Effector memory CD8-positive, alpha-beta T cell (primary cell): ENCODE data around the gene TPI1.
"Not testable (repeated sequence)": the region's sequence is repeated elsewhere in the genome, so short reads cannot be mapped to it uniquely, and the experiment has no call there.

Source experiments
- ATAC-seq: fragments of 150-1000 bp; cut with Tn5 transposase; replicated peaks from 2 replicates; pipeline ENCODE4 v1.10.0; 2021; ENCODE audit warnings: mild to moderate bottlenecking, moderate library complexity
- DNase-seq, 3 experiments: peaks; one replicate each; pipeline ENCODE4 v3.0.0; 2021
- H3K27ac Mint-ChIP-seq, 2 donors: one replicate each; pipeline ENCODE4 v1.8.0; 2022; ENCODE audit warnings: mild to moderate bottlenecking in 2 of 2, mixed read lengths in 2 of 2, moderate library complexity in 2 of 2
- H3K27me3 Mint-ChIP-seq, 2 donors: one replicate each; pipeline ENCODE4 v1.8.0; 2022; ENCODE audit warnings: mixed read lengths in 2 of 2
- H3K36me3 Mint-ChIP-seq: one replicate; pipeline ENCODE4 v1.8.0; 2022; ENCODE audit warnings: mild to moderate bottlenecking, moderate library complexity, mixed read lengths; ENCODE audit not compliant: insufficient read depth
- H3K4me1 Mint-ChIP-seq, 2 donors: one replicate each; pipeline ENCODE4 v1.8.0; 2022; ENCODE audit warnings: low read depth in 2 of 2, mixed read lengths in 2 of 2
- H3K4me3 Mint-ChIP-seq, 2 donors: one replicate each; pipeline ENCODE4 v1.8.0; 2022; ENCODE audit warnings: mild to moderate bottlenecking in 2 of 2, mixed read lengths in 2 of 2, moderate library complexity in 2 of 2
- H3K9me3 Mint-ChIP-seq, 2 donors: one replicate each; pipeline ENCODE4 v1.8.0; 2022; ENCODE audit warnings: mixed read lengths in 2 of 2

TPI1 gene

DNA sequence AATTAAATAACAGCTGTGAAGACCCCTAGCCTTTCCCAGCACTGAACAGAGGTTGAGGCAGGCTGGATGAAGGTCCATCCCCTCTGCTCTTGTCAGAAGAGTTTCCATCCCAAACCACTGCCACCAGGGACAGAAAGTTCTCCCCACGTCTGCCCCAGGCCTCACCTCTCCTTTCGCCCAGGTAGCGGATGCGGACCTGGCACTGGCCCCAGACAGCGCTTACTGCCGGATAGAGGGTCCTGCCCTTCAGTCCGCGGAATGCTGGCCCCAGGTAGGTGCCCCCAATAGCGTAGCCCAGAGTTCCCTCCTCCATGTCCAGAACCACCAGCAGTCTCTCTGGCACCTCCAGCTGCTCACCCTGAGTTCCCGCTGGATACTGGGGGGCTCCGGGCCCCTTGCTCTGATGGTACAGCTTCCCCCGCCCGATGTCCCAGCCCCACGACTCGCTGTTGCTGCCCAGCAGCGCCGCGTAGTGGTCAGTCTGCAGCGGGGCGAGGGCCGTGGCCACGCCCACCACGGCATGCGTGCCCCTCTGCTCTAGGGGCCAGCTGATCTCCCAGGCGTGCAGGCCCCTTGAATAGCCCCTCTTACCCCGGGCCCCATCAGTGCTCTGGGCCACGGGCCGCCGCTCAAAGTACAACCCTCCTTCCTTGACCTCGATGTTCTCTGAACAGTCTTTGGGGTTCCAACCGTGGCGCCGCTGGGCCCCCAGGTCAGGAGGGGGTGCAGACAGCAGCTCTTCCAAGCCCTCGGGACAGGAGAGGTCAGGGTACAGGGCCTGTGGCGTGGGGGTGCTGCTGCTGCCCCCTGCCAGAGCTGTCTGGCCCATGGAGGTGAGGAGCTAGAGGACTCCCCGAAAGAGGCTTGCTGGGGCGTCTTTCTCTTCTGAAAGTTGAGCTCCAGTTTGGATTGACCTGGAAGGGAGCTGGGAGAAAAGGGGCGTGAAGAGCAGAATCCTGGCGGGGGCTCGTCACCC lies 5.0 kb downstream of the TPI1 start:
- Mint-ChIP-seq H3K9me3 (no peaks in the 10 kb centered on the region), H3K27me3 (no peaks in the 10 kb centered on the region), H3K36me3 (peaks cover 43% of the 10 kb centered on the region), H3K4me3 (peak overlapping the region; percentile 94 to 95), H3K4me1 (peaks cover 45 to 48% of the 10 kb centered on the region in 2 donors), H3K27ac (peak overlapping the region; percentile 92 to 95)
- ATAC-seq (peak; percentile 42), DNase-seq (peak; percentile 83 to 90 (median 88))

DNA sequence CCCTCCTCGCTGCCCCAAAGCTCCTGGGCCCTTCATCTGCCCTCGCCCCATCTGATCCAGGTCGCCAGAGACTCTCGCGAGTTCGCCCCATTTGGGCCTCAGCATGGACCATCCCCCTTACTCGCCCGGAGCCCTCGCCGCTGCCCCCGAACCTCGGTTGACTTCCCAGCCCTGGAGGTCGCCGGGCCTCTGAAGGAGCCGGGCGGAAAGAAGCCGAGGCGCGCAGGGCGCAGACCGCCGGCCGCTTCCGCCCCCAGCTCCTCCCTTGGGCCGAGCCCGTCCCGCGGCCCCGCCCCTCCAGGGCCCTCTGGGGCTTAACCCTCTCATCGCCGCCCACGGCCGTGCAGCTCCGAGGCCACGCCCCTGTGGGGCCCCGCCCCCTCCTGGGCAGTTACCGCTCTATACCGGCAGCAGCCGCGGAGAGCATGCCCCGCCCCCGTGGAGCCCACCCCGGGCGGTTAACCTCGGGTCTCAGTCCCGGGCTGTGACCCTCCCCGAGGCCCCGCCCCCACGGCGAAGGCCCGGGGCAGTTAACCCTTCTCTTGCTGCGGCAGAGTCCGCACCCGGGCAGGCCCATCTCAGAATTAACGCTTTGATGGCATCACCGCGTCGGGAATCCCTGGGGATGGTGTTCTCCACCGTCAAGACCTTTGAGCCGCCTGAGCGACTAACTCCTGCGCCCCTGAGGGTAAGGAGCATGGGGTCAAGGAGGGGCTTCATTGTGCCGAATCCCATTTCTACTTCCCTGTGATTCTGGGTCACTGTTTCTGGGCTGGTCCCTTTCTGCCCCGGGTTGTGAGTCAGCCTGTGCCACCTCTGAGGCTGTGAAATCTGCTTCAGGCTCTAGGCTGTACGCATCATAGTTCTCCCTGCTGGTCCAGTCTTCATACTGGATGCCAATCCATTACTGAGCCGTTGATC lies 6.0 kb downstream of the TPI1 start, which contains the start of gene SPSB2:
Gene SPSB2 (minus strand): TSS at position 210 of the 921 bp plus-strand sequence. CDS start 402 bp downstream, outside the sequence.
- Mint-ChIP-seq H3K9me3 (no peaks in the 10 kb centered on the region), H3K27ac (peak within 1 kb of the TSS; percentile 92 to 95), H3K4me3 (peak within 1 kb of the TSS; percentile 94 to 95), H3K36me3 (peaks cover 37% of the 10 kb centered on the region), H3K27me3 (no peaks in the 10 kb centered on the region), H3K4me1 (peaks cover 41 to 44% of the 10 kb centered on the region in 2 donors)
- DNase-seq (peak; percentile 99 to 100 (median 100)), ATAC-seq (peak; percentile 84)

DNA sequence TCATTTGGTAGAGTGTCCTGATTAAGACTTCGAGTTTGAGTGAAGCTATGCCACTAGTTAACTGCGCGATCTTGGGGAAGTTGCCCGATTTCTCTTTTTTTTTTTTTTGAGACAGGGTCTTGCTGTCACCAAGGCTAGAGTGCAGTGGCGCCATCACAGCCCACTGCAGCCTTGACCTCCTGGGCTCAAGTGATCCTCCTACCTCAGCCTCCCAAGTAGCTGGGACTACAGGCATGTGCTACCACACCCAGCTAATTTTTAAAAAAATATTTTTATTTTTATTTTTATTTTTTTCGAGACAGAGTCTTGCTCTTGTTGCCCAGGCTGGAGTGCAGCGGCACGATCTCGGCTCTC lies 6.7 kb downstream of the TPI1 start:
- not testable (repeated sequence) for DNase-seq, H3K9me3 Mint-ChIP-seq, H3K27me3 Mint-ChIP-seq, ATAC-seq
- Mint-ChIP-seq H3K4me3 (peak overlapping the region; percentile 94 to 95), H3K27ac (peak overlapping the region; percentile 23 to 95), H3K4me1 (peaks cover 35 to 38% of the 10 kb centered on the region in 2 donors), H3K36me3 (peaks cover 31% of the 10 kb centered on the region)

DNA sequence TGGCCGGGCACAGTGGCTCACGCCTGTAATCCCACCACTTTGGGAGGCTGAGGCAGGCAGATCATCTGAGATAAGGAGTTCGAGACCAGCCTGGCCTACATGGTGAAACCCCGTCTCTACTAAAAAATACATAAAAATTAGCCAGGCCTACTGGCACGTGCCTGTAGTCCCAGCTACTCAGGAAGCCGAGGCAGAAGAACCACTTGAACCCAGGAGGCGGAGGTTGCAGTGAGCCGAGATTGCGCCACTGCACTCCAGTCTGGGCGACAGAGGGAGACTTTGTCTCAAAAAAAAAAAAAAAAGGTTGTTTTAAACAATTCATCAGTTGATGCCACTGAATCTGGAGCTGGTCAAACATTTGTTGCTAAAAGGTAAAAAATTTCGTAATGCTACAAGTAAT lies 12.5 kb downstream of the TPI1 start:
- H3K4me3 Mint-ChIP-seq, H3K27me3 Mint-ChIP-seq, H3K27ac Mint-ChIP-seq, H3K36me3 Mint-ChIP-seq, H3K4me1 Mint-ChIP-seq, H3K9me3 Mint-ChIP-seq, DNase-seq, ATAC-seq: not testable (repeated sequence)

DNA sequence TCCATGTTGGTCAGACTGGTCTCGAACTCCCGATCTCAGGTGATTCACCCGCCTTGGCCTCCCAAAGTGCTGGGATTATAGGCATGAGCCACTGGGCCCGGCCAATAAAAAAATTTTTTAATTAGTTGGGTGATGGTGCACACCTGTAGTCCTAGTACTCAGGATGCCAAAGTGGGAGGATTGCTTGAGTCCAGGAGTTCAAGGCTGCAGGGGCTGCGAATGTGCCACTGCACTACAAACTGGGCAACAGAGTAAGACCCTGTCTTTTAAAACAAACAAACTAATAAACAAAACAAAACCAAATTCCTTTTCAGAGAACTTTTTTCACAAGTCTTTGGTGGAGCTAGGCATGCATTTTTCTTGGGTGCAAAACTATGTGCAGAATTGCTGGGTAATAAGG lies 15.9 kb downstream of the TPI1 start:
- ATAC-seq (no peak), DNase-seq (no peak)
- no peaks in the 10 kb centered on the region for H3K9me3 Mint-ChIP-seq
- no peaks in the 10 kb centered on the region for H3K4me1 Mint-ChIP-seq
- H3K4me3 Mint-ChIP-seq = no peak overlapping the region
- no peaks in the 10 kb centered on the region for H3K36me3 Mint-ChIP-seq
- H3K27me3 Mint-ChIP-seq = no peaks in the 10 kb centered on the region
- no peak overlapping the region for H3K27ac Mint-ChIP-seq

DNA sequence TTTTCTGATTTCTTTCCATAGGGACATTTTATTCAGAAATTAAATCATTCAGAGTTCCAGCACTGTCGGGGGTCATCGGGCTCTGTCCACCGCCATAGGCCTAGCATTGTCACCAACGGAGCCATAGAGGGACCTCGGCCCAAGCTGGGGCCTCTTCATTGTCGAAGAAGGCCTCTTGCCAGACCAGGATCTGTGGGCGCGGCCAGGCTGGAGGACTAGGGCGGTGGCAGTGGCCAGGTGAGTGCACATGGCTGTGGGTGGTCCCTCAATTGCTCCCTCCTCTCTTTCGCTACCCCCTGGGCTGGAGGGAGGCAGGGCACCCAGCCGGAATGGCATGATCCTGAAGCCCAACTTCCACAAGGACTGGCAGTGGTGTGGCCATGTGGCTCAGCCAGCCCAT lies 16.4 kb downstream of the TPI1 start:
- Mint-ChIP-seq H3K36me3 (no peaks in the 10 kb centered on the region), H3K4me3 (no peak overlapping the region), H3K27ac (no peak overlapping the region), H3K9me3 (no peaks in the 10 kb centered on the region), H3K27me3 (no peaks in the 10 kb centered on the region), H3K4me1 (no peaks in the 10 kb centered on the region)
- ATAC-seq = no peak
- DNase-seq = no peak

DNA sequence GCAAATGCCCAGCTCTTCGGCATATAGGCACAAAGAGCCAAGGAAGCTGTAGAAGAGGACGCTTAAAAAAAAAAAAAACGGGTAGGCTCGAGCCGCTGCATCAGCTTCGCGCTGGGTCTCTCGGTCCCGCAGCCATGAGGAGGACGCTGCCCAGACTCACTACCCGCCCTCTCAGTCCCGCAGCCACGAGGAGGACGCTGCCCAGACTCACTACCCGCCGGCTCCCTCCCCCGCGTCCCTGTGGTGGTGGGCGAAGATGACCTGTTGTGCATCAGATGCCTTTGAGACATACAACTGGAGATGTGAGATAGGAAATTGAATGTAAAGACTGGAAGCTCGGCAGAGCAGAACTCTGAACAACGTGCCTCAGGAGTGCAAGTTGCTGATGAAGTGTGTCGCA lies 17.2 kb downstream of the TPI1 start:
- no peaks in the 10 kb centered on the region for H3K4me1 Mint-ChIP-seq
- ATAC-seq (no peak), DNase-seq (no peak)
- H3K27ac Mint-ChIP-seq = no peak overlapping the region
- no peaks in the 10 kb centered on the region for H3K9me3 Mint-ChIP-seq
- H3K36me3 Mint-ChIP-seq = no peaks in the 10 kb centered on the region
- no peaks in the 10 kb centered on the region for H3K27me3 Mint-ChIP-seq
- no peak overlapping the region for H3K4me3 Mint-ChIP-seq

DNA sequence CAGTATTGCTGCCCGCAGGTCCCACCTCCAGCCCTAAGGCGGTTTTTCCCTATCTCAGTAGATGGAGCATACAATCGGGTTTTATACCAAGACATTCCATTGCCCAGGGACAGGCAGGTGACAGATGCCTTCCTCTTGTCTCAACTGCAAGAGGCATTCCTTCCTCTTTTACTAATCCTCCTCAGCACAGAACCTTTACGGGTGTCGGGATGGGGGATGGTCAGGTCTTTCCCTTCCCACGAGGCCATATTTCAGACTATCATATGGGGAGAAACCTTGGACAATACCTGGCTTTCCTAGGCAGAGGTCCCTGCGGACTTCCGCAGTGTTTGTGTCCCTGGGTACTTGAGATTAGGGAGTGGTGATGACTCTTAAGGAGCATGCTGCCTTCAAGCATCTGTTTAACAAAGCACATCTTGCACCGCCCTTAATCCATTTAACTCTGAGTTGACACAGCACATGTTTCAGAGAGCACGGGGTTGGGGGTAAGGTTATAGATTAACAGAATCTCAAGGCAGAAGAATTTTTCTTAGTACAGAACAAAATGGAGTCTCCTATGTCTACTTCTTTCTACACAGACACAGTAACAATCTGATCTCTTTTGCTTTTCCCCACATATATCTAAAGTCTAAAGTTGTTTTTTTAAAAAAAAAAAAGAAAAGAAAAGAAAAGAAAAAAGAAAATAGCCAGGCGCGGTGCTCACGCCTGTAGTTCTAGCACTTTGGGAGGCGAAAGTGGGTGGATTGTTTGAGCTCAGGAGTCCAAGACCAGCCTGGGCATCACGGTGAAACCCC lies 19.1 kb downstream of the TPI1 start:
- H3K27me3 Mint-ChIP-seq, DNase-seq, H3K27ac Mint-ChIP-seq, H3K9me3 Mint-ChIP-seq, H3K36me3 Mint-ChIP-seq, H3K4me3 Mint-ChIP-seq, H3K4me1 Mint-ChIP-seq, ATAC-seq: not testable (repeated sequence)

DNA sequence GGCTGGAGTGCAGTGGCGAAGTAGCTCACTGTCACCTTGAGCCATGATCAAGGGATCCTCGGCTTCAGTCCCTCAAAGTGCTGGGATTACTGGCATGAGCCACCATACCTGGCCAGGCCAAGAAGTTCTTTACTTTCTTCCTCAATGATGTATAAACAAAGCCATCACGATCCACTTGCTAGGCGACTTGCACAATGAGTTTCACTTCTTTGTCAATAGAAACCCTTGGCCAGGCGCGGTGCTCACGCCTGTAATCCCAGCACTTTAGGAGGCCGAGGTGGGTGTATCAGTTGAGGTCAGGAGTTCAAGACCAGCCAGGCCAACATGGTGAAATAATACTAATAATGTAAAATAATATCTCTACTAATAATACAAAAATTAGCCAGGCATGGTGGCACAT lies 20.1 kb downstream of the TPI1 start:
- Mint-ChIP-seq H3K36me3 (no peaks in the 10 kb centered on the region), H3K27ac (no peak overlapping the region), H3K9me3 (no peaks in the 10 kb centered on the region), H3K4me3 (no peak overlapping the region), H3K4me1 (peaks cover 0 to 11% of the 10 kb centered on the region in 2 donors), H3K27me3 (no peaks in the 10 kb centered on the region)
- ATAC-seq (no peak), DNase-seq (no peak)

DNA sequence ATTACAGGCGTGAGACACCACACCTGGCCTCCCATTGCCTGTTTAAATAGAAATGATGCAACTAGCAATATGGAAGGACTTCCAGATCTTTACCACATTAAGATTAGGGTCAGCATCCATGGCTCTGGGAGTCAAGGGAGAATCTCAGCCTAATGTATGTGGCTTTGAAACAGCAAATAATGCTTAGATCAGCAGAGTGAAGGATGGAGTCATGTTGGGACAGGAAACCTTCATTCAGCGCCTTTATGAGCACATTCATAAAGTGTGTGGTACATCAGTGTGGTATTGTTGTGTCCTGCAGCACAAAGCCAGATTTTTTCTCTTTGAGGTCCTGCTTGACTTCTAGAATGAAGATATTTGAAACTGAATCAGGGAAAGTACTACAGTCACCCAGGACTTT lies 21.0 kb downstream of the TPI1 start:
- no peaks in the 10 kb centered on the region for H3K9me3 Mint-ChIP-seq
- ATAC-seq (no peak), DNase-seq (no peak)
- no peak overlapping the region for H3K4me3 Mint-ChIP-seq
- no peaks in the 10 kb centered on the region for H3K27me3 Mint-ChIP-seq
- H3K36me3 Mint-ChIP-seq = no peaks in the 10 kb centered on the region
- H3K27ac Mint-ChIP-seq = no peak overlapping the region
- peaks cover 0 to 11% of the 10 kb centered on the region in 2 donors for H3K4me1 Mint-ChIP-seq

DNA sequence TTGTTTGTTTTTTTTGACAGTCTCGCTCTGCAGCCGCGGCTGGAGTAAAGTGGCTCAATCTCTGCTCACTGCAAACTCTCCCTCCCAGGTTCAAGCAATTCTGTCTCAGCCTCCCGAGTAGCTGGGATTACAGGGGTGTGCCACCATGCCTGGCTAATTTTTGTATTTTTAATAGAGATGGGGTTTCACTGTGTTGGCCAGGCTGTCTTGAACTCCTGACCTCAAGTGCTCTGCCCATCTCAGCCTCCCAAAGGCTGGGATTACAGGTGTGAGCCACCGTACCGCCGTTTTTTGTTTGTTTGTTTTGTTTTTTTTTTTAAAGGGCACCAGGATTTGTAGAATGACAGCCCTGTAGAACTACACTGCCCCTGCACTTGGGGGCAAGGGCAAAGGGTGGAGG lies 21.5 kb downstream of the TPI1 start:
- not testable (repeated sequence) for H3K4me3 Mint-ChIP-seq, H3K27ac Mint-ChIP-seq, H3K27me3 Mint-ChIP-seq, H3K36me3 Mint-ChIP-seq, ATAC-seq, DNase-seq, H3K9me3 Mint-ChIP-seq
- H3K4me1 Mint-ChIP-seq = peaks cover 0 to 11% of the 10 kb centered on the region in 2 donors

DNA sequence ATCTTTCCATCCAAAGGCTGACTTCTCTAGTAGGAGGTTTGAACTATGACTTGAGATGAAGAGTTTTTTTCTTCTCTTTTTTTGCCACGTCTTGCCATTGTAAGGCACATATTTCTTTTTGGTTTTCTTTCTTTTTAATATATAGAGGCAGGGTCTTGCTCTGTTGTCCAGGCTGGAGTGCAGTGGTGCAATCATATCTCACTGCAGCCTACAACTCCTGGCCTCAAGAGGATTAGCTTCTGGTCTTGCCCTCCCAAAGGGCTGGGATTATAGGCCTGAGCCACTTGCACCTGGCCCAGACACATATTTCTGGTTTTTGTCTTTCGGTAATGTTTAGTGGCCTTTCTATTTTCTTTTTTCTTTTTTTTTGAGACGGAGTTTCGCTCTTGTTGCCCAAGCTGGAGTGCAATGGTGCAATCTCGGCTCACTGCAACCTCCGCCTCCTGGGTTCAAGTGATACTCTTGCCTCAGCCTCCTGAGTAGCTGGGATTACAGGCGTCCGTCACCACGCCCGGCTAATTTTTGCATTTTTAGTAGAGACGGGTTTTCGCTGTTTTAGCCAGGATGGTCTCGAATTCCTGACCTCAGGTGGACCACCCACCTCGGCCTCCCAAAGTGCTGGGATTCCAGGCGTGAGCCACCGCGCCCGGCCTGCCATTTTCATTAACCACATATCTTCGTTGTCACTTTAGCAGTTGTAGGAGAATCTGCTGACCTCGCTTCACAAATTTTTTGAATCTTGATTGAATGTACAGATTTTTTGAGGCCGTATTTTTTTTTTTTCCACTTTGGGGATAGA lies 22.6 kb downstream of the TPI1 start:
- not testable (repeated sequence) for H3K27me3 Mint-ChIP-seq, DNase-seq, ATAC-seq, H3K36me3 Mint-ChIP-seq, H3K9me3 Mint-ChIP-seq
- Mint-ChIP-seq H3K4me1 (peaks cover 0 to 11% of the 10 kb centered on the region in 2 donors), H3K4me3 (peak overlapping the region; percentile 80 to 89), H3K27ac (peak overlapping the region in 1 of 2 donors; percentile 96)
